ENCODE data around the gene ZNF555. TPM values are rescaled to one million over a fixed set of nuclear protein-coding genes. Genes with fewer than 3 reads are reported as not detected.

Gene ZNF555
- total and polyA plus RNA-seq, 10 of the 15 experiments (the other 5 are each of a cell fraction or from before 2014, with no cell fraction given), result 0.58 to 1.9 (median 1.2) TPM

DNA sequence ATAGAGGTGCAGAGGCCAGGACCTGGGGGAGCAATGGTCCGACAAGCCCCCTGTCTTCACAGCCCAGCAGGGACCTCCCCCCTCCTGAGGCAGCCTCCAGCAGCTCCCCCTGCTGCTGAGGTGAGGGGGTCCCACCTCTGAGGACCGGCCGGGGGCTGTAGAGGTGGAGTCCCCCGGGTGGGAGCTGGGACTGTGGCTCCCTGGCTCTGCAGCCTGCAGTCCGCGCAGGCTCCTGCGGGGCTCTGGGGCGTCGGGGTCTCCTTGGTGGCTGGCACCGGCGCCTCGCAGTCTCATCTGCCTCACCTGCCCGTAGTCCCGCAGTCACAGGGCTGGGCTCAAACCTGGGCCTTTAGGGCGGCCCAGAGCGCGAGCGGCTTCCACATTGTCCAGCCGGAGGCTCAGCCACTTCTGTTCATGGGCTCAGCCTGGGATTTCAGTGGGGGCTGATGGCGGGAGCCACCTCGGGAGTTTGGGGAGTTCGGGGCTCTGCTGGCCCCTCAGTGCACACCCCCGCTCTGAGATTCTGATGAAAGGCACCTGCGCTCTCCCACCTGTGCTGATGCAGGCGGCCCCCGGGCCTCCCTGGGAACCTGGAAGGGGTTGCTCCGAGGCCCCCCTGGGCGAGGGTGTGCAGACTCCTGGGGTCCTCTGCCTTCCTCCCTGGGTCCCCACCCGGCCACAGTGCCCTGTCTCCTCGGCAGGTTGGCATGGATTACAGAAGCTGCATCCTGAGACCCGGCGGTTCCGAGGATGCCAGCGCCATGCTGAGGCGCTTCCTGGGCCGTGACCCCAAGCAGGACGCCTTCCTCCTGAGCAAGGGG, 28.7 kb upstream of the ZNF555 start:
- H3K9me3 ChIP-seq (replicated peaks; ENCODE audit: control insufficient read depth, insufficient read depth, low read length), result no peaks in the 10 kb centered on the region
- FAIRE-seq (no peak), DNase-seq (ENCODE audit: low read depth, low spot score) (no peak), ATAC-seq (no peak)
- ChIA-PET POLR2A (no interaction called here), SMC1A (ENCODE audit: uncharacterized antibody, unreplicated experiment) (no interaction called here), CTCF (no interaction called here), RAD21 (ENCODE audit: unreplicated experiment) (no interaction called here)
- intact Hi-C loops (cut with micrococcal nuclease; ENCODE audit: unreplicated experiment) (no loop called here), in situ Hi-C loops (cut with MboI) (no loop called here)
- H3K36me3 ChIP-seq (ENCODE audit: control insufficient read depth in 2 of 2, insufficient read depth in 2 of 2, low read length in 1 of 2), result peaks cover 16 to 28% of the 10 kb centered on the region in 2 experiments
- H2AFZ ChIP-seq (ENCODE audit: control insufficient read depth, low read depth, low read length), result no peak overlapping the region
- no TSS peak for BruUV-seq (replicated peaks)
- TF ChIP-seq IRF4 (IDR thresholded peaks at IDR 0.05; ENCODE audit: low read depth, low read length) (no peak), ZSCAN29 (IDR thresholded peaks at IDR 0.05) (no peak), RBBP5 (conservative IDR thresholded peaks at IDR 0.05) (no peak), SMAD1 (IDR thresholded peaks at IDR 0.05; ENCODE audit: low read depth, partially characterized antibody) (no peak), HDAC6 (IDR thresholded peaks at IDR 0.05; ENCODE audit: unreplicated experiment) (no peak), IKZF1 (conservative IDR thresholded peaks at IDR 0.05) (no peak), PAX8 (IDR thresholded peaks at IDR 0.05) (no peak), TAF1 (IDR thresholded peaks at IDR 0.05; ENCODE audit: borderline replicate concordance, low read depth, low read length) (no peak), NFIC (IDR thresholded peaks at IDR 0.05; ENCODE audit: low read depth, low read length) (no peak), RUNX3 (IDR thresholded peaks at IDR 0.05; ENCODE audit: low read length) (no peak)
- TF ChIP-seq, protein P1, sequence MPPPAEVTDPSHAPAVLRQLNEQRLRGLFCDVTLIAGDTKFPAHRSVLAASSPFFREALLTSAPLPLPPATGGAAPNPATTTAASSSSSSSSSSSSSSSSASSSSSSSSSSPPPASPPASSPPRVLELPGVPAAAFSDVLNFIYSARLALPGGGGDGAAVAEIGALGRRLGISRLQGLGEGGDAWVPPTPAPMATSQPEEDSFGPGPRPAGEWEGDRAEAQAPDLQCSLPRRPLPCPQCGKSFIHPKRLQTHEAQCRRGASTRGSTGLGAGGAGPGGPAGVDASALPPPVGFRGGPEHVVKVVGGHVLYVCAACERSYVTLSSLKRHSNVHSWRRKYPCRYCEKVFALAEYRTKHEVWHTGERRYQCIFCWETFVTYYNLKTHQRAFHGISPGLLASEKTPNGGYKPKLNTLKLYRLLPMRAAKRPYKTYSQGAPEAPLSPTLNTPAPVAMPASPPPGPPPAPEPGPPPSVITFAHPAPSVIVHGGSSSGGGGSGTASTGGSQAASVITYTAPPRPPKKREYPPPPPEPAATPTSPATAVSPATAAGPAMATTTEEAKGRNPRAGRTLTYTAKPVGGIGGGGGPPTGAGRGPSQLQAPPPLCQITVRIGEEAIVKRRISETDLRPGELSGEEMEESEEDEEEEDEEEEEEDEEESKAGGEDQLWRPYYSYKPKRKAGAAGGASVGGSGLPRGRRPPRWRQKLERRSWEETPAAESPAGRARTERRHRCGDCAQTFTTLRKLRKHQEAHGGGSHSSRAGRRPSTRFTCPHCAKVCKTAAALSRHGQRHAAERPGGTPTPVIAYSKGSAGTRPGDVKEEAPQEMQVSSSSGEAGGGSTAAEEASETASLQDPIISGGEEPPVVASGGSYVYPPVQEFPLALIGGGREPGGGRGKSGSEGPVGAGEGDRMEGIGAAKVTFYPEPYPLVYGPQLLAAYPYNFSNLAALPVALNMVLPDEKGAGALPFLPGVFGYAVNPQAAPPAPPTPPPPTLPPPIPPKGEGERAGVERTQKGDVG (CRISPR knock-in tag; IDR thresholded peaks at IDR 0.05), result no peak
- TF ChIP-seq, protein P2, sequence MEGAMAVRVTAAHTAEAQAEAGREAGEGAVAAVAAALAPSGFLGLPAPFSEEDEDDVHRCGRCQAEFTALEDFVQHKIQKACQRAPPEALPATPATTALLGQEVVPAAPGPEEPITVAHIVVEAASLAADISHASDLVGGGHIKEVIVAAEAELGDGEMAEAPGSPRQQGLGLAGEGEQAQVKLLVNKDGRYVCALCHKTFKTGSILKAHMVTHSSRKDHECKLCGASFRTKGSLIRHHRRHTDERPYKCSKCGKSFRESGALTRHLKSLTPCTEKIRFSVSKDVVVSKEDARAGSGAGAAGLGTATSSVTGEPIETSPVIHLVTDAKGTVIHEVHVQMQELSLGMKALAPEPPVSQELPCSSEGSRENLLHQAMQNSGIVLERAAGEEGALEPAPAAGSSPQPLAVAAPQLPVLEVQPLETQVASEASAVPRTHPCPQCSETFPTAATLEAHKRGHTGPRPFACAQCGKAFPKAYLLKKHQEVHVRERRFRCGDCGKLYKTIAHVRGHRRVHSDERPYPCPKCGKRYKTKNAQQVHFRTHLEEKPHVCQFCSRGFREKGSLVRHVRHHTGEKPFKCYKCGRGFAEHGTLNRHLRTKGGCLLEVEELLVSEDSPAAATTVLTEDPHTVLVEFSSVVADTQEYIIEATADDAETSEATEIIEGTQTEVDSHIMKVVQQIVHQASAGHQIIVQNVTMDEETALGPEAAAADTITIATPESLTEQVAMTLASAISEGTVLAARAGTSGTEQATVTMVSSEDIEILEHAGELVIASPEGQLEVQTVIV (IDR thresholded peaks at IDR 0.05; ENCODE audit: borderline replicate concordance, partially characterized antibody), result no peak
- TF ChIP-seq, protein P3, sequence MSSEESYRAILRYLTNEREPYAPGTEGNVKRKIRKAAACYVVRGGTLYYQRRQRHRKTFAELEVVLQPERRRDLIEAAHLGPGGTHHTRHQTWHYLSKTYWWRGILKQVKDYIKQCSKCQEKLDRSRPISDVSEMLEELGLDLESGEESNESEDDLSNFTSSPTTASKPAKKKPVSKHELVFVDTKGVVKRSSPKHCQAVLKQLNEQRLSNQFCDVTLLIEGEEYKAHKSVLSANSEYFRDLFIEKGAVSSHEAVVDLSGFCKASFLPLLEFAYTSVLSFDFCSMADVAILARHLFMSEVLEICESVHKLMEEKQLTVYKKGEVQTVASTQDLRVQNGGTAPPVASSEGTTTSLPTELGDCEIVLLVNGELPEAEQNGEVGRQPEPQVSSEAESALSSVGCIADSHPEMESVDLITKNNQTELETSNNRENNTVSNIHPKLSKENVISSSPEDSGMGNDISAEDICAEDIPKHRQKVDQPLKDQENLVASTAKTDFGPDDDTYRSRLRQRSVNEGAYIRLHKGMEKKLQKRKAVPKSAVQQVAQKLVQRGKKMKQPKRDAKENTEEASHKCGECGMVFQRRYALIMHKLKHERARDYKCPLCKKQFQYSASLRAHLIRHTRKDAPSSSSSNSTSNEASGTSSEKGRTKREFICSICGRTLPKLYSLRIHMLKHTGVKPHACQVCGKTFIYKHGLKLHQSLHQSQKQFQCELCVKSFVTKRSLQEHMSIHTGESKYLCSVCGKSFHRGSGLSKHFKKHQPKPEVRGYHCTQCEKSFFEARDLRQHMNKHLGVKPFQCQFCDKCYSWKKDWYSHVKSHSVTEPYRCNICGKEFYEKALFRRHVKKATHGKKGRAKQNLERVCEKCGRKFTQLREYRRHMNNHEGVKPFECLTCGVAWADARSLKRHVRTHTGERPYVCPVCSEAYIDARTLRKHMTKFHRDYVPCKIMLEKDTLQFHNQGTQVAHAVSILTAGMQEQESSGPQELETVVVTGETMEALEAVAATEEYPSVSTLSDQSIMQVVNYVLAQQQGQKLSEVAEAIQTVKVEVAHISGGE (CRISPR knock-in tag; IDR thresholded peaks at IDR 0.05), result no peak
- no peak overlapping the region for H3K9ac ChIP-seq (ENCODE audit: control insufficient read depth, insufficient read depth, low read length)
- no peak overlapping the region for H3K27ac ChIP-seq (ENCODE audit: control insufficient read depth, insufficient read depth)
- no peaks in the 10 kb centered on the region for H3K79me2 ChIP-seq (ENCODE audit: control insufficient read depth, insufficient read depth, low read length)
- H3K27me3 ChIP-seq (replicated peaks in 1 of 2; ENCODE audit: control insufficient read depth in 2 of 2, insufficient read depth in 2 of 2, low read length in 1 of 2), result no peaks in the 10 kb centered on the region
- WGBS (ENCODE audit: insufficient coverage, insufficient replicate concordance, low lambda C conversion rate, missing lambda C conversion rate), result 95% methylated on average over 34 of the region's 37 CpGs
- no peaks in the 10 kb centered on the region for H4K20me1 ChIP-seq (ENCODE audit: control insufficient read depth, insufficient read depth)
- H3K4me2 ChIP-seq (ENCODE audit: control insufficient read depth, insufficient read depth), result no peak overlapping the region
- H3K4me1 ChIP-seq (ENCODE audit: control insufficient read depth, insufficient read depth, low read length), result no peaks in the 10 kb centered on the region
- no peak overlapping the region for H3K4me3 ChIP-seq
